GM12892 (cell line): ENCODE measurements around the gene NAA11. TPM values are rescaled to one million over a fixed set of nuclear protein-coding genes. Genes with fewer than 3 reads are reported as not detected.

Experiments used
- DNase-seq: peaks from one replicate; pipeline ENCODE4 v3.0.0; 2011; ENCODE audit not compliant: insufficient read length
- FAIRE-seq: peaks from 2 replicates; lab custom pipeline; 2011; peaks lifted over from hg19 to GRCh38; lab: Jason Lieb, UNC
- POLR2A ChIP-seq: IDR thresholded peaks from 2 replicates; pipeline ENCODE4 v1.6.1; 2011; ENCODE audit warnings: low read depth, low read length, control low read depth
- POLR2AphosphoS5 ChIP-seq: IDR thresholded peaks from 2 replicates; pipeline ENCODE4 v1.6.1; 2011; ENCODE audit warnings: low read depth, low read length, control low read depth
- TAF1 ChIP-seq: IDR thresholded peaks from 2 replicates; pipeline ENCODE4 v1.6.1; 2011; ENCODE audit warnings: low read depth, mild to moderate bottlenecking, control low read depth, low read length, borderline replicate concordance
- polyA plus RNA-seq: library from polyadenylated mRNA; unstranded; fragments of >200 nt; gene quantifications from one replicate; pipeline ENCODE4 v1.2.1, GENCODE V29; 2012; ENCODE audit warnings: missing spikeins, inconsistent platforms; ENCODE audit not compliant: missing spikeins

Gene NAA11
- polyA plus RNA-seq, result not detected

- DNase-seq, result no peak
- TF ChIP-seq POLR2A (no peak), POLR2AphosphoS5 (no peak), TAF1 (no peak)
- no peak for FAIRE-seq
Measured at GRCh38 chr4:79325864-79326328, at the start of gene NAA11. NAA11 (minus strand) TSS chr4:79326061; CDS start chr4:79325877, 184 bp downstream.

- FAIRE-seq, result no peak
- no peak for TF ChIP-seq POLR2A
- TF ChIP-seq TAF1, result no peak
- no peak for TF ChIP-seq POLR2AphosphoS5
- no peak for DNase-seq
Measured at GRCh38 chr4:79370026-79370425, 44.2 kb upstream of the NAA11 start.

GRCh38 chr4:79367096-79367495 lies 41.2 kb upstream of the NAA11 start:
- no peak for FAIRE-seq
- no peak for DNase-seq
- no peak for TF ChIP-seq POLR2A

GRCh38 chr4:79366422-79366821 lies 40.6 kb upstream of the NAA11 start:
- DNase-seq (no peak), FAIRE-seq (no peak)
- TF ChIP-seq TAF1, result no peak
- no peak for TF ChIP-seq POLR2A
- TF ChIP-seq POLR2AphosphoS5, result no peak

- FAIRE-seq (peak; percentile 21), DNase-seq (no peak)
- no peak for TF ChIP-seq POLR2A
- TF ChIP-seq POLR2AphosphoS5, result no peak
- no peak for TF ChIP-seq TAF1
Measured at GRCh38 chr4:79364061-79364460, 38.2 kb upstream of the NAA11 start.

GRCh38 chr4:79362626-79363025 lies 36.8 kb upstream of the NAA11 start:
- no peak for FAIRE-seq
- TF ChIP-seq POLR2A (no peak), POLR2AphosphoS5 (no peak), TAF1 (no peak)
- DNase-seq, result no peak

GRCh38 chr4:79360006-79360405 lies 34.1 kb upstream of the NAA11 start:
- no peak for FAIRE-seq

GRCh38 chr4:79358438-79358837 lies 32.6 kb upstream of the NAA11 start:
- no peak for DNase-seq
- no peak for FAIRE-seq
- no peak for TF ChIP-seq TAF1
- TF ChIP-seq POLR2AphosphoS5, result no peak
- TF ChIP-seq POLR2A, result no peak

More at GRCh38 chr4:79360006-79360405, 34.1 kb upstream of the NAA11 start:
- no peak for DNase-seq
- TF ChIP-seq TAF1 (no peak), POLR2A (no peak), POLR2AphosphoS5 (no peak)

- TF ChIP-seq POLR2A (no peak), TAF1 (no peak), POLR2AphosphoS5 (no peak)
- FAIRE-seq (no peak), DNase-seq (no peak)
Measured at GRCh38 chr4:79357365-79357764, 31.5 kb upstream of the NAA11 start.

GRCh38 chr4:79353075-79353474 lies 27.2 kb upstream of the NAA11 start:
- DNase-seq (no peak), FAIRE-seq (peak; percentile 74)
- TF ChIP-seq TAF1 (no peak), POLR2AphosphoS5 (no peak), POLR2A (no peak)

GRCh38 chr4:79348405-79348804 lies 22.5 kb upstream of the NAA11 start:
- FAIRE-seq, result no peak
- TF ChIP-seq TAF1 (no peak), POLR2A (no peak), POLR2AphosphoS5 (no peak)
- DNase-seq, result no peak

GRCh38 chr4:79341893-79342653 lies 16.2 kb upstream of the NAA11 start:
- TF ChIP-seq POLR2AphosphoS5 (no peak), POLR2A (no peak)
- no peak for FAIRE-seq
- DNase-seq, result no peak
